ENCODE data around the gene WHRN.

Gene WHRN

GRCh38 chr9:114390952-114391351 lies 114.3 kb downstream of the WHRN start:
- Mint-ChIP-seq H3K4me1 (peaks cover 81% of the 10 kb centered on the region), H3K27ac (peak overlapping the region; percentile 96)

GRCh38 chr9:114389612-114390368 lies 115.5 kb downstream of the WHRN start:
- DNase-seq (ENCODE audit: low spot score in 2 of 2): no peak
- ATAC-seq: no peak
- peaks cover 91% of the 10 kb centered on the region for H3K36me3 Mint-ChIP-seq
- H3K4me1 Mint-ChIP-seq: peaks cover 81% of the 10 kb centered on the region
- H3K27ac Mint-ChIP-seq: peak overlapping the region; percentile 96
- H3K4me3 Mint-ChIP-seq: peak overlapping the region; percentile 88
- no peaks in the 10 kb centered on the region for H3K9me3 Mint-ChIP-seq

More at GRCh38 chr9:114390952-114391351, 114.3 kb downstream of the WHRN start:
- DNase-seq (ENCODE audit: low spot score in 2 of 2) (no peak), ATAC-seq (no peak)
- H3K4me3 Mint-ChIP-seq: peak overlapping the region; percentile 88
- no peaks in the 10 kb centered on the region for H3K9me3 Mint-ChIP-seq
- H3K36me3 Mint-ChIP-seq: peaks cover 91% of the 10 kb centered on the region

DNA sequence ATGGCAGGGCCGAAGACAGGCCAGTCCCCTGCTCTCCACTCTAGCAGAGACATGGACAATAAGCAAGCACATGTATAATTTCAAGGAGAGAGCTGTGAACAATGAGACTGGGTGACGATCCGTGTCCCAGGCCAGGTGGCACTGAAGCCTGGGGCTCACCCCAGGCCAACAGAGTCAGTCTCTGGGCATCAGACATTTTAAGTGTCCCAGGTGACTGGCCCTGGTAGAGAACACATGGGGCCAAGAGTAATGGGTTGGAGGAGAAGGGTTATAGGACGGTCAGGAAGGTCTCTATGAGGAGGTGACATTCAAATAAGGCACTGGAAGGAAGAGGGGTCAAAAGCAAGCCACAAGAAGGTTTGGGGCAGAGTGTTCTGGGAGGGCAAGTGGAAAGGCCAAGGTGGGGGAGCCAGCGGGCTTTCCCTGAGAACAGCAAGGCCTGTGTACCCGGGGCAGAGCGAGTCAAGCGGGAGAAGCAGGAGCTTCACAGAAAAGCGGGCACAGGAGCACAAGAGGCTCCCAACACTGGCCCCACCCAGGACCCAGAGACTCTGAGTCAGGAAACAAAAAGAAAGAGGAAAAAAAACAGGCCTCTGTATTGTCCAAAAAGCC lies 116.4 kb downstream of the WHRN start:
- H3K4me3 Mint-ChIP-seq: peak overlapping the region; percentile 88
- DNase-seq (ENCODE audit: low spot score in 2 of 2) (no peak), ATAC-seq (no peak)
- H3K36me3 Mint-ChIP-seq: peaks cover 91% of the 10 kb centered on the region
- peak overlapping the region; percentile 96 for H3K27ac Mint-ChIP-seq
- H3K9me3 Mint-ChIP-seq: no peaks in the 10 kb centered on the region
- peaks cover 82% of the 10 kb centered on the region for H3K4me1 Mint-ChIP-seq

GRCh38 chr9:114388357-114388682 lies 117.0 kb downstream of the WHRN start:
- H3K4me3 Mint-ChIP-seq: peak overlapping the region; percentile 88
- peak overlapping the region; percentile 96 for H3K27ac Mint-ChIP-seq
- H3K4me1 Mint-ChIP-seq: peaks cover 82% of the 10 kb centered on the region
- H3K9me3 Mint-ChIP-seq: no peaks in the 10 kb centered on the region
- no peak for DNase-seq (ENCODE audit: low spot score in 2 of 2)
- peaks cover 91% of the 10 kb centered on the region for H3K36me3 Mint-ChIP-seq
- ATAC-seq: no peak

GRCh38 chr9:114387680-114388356 lies 117.5 kb downstream of the WHRN start, which contains the start of gene AKNA:
Gene AKNA (minus strand): TSS chr9:114387982. CDS start chr9:114381333, 6,649 bp downstream.
- H3K9me3 Mint-ChIP-seq: no peaks in the 10 kb centered on the region
- H3K4me1 Mint-ChIP-seq: peaks cover 85% of the 10 kb centered on the region
- peak within 1 kb of the TSS; percentile 88 for H3K4me3 Mint-ChIP-seq
- DNase-seq (ENCODE audit: low spot score in 2 of 2) (peak; percentile 65 to 89), ATAC-seq (peak; percentile 48)
- H3K27ac Mint-ChIP-seq: peak within 1 kb of the TSS; percentile 96
- peaks cover 91% of the 10 kb centered on the region for H3K36me3 Mint-ChIP-seq

DNA sequence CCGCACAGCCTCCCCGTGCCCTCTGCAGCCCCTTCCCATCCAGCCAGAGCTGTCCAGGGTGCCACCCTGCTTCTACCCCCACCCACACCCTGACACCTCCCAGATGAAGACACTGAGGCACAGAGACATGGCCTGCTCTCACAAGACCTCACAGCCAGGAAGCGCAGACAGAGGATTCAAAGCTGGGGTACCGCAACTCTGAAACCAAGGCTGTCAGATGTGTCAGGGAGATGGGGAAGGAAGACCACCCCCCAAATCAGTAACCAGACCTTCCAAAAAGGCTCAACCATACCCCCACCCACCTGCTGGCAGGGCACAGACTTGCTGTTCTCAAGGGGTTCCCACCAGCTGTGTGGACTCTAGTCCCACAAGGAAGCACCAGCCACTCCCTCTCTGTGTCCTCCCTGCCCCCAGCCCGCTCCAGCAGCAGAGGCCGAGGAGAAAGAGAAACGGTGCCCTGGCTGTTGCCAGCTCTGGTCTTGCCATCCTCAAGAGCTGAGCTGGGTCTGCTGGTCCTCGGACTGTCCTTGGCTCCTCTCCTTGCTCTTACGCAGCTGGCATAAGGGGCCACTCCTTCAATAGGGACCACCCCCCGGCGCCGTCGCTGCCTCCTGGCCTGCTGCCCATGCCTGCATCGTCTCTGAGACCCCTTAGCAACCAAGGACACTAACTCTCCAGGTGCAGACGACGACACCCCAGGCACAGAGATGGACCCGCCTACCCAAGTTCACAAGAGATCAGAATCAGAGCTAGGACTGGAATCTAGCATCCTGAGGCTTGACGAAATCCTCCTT lies 118.2 kb downstream of the WHRN start:
- H3K4me1 Mint-ChIP-seq: peaks cover 87% of the 10 kb centered on the region
- no peak for DNase-seq (ENCODE audit: low spot score in 2 of 2)
- H3K9me3 Mint-ChIP-seq: no peaks in the 10 kb centered on the region
- ATAC-seq: no peak
- peaks cover 91% of the 10 kb centered on the region for H3K36me3 Mint-ChIP-seq
- peak overlapping the region; percentile 88 for H3K4me3 Mint-ChIP-seq
- peak overlapping the region; percentile 96 for H3K27ac Mint-ChIP-seq

DNA sequence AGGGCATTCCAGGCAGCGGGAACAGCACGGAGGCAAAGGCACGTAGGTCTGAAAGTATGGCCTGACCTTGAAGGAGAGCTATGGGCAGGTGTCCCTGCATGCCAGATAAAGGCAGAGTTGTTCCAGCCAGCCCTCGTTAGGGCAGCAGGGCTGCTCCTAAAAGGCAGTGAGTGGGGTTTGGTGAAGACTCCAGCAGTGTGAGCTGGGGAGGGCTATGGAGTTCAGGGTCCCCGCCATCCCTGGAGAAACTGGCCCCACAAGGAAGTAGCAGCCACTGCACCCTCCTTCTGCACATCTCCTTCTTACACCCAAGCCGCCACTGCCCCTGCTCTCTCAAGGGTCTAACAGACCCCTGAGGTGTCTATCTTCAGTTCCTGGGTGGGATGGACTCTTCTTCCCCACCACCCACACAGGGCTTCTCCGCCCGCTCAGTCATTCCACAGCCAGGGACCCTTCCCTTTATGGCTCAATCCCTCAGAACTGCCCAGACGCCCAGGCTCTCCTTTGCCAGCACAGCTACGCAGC lies 118.8 kb downstream of the WHRN start:
- Mint-ChIP-seq H3K27ac (peak overlapping the region; percentile 96), H3K4me1 (peaks cover 92% of the 10 kb centered on the region), H3K4me3 (peak overlapping the region; percentile 88), H3K9me3 (no peaks in the 10 kb centered on the region), H3K36me3 (peaks cover 91% of the 10 kb centered on the region)
- DNase-seq (ENCODE audit: low spot score in 2 of 2) (no peak), ATAC-seq (no peak)

- Mint-ChIP-seq H3K36me3 (peaks cover 94% of the 10 kb centered on the region), H3K4me1 (peaks cover 91% of the 10 kb centered on the region), H3K9me3 (no peaks in the 10 kb centered on the region), H3K4me3 (peak overlapping the region; percentile 88), H3K27ac (peak overlapping the region; percentile 96)
- DNase-seq (ENCODE audit: low spot score in 2 of 2): peak; percentile 69 to 94
- ATAC-seq: peak; percentile 91
Measured at GRCh38 chr9:114385397-114386181, 119.7 kb downstream of the WHRN start.

GRCh38 chr9:114384836-114385396 lies 120.4 kb downstream of the WHRN start:
- Mint-ChIP-seq H3K4me3 (peak overlapping the region; percentile 88), H3K36me3 (peaks cover 98% of the 10 kb centered on the region), H3K27ac (peak overlapping the region; percentile 96), H3K9me3 (no peaks in the 10 kb centered on the region), H3K4me1 (peaks cover 89% of the 10 kb centered on the region)
- ATAC-seq: no peak
- no peak for DNase-seq (ENCODE audit: low spot score in 2 of 2)

DNA sequence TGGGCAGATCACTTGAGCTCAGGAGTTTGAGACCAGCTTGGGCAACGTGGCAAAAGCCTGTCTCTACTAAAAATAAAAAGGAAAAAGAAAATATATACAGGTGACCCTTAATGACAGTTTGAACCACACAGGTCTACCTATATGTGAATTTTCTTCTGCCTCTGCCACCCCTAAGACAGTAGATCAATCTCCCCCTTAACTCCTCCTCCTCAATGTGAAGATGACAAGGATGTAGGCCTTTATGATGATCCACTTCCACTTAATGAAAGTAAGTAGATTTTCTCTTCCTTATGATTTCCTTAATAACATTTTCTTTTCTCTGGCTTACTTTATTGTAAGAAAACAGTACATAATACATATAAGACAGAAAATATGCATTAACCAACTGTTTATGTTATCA lies 120.9 kb downstream of the WHRN start:
- peak overlapping the region; percentile 96 for H3K27ac Mint-ChIP-seq
- H3K9me3 Mint-ChIP-seq: no peaks in the 10 kb centered on the region
- no peak for ATAC-seq
- H3K4me1 Mint-ChIP-seq: peaks cover 89% of the 10 kb centered on the region
- H3K36me3 Mint-ChIP-seq: peaks cover 99% of the 10 kb centered on the region
- H3K4me3 Mint-ChIP-seq: peak overlapping the region; percentile 88
- DNase-seq (ENCODE audit: low spot score in 2 of 2): no peak

DNA sequence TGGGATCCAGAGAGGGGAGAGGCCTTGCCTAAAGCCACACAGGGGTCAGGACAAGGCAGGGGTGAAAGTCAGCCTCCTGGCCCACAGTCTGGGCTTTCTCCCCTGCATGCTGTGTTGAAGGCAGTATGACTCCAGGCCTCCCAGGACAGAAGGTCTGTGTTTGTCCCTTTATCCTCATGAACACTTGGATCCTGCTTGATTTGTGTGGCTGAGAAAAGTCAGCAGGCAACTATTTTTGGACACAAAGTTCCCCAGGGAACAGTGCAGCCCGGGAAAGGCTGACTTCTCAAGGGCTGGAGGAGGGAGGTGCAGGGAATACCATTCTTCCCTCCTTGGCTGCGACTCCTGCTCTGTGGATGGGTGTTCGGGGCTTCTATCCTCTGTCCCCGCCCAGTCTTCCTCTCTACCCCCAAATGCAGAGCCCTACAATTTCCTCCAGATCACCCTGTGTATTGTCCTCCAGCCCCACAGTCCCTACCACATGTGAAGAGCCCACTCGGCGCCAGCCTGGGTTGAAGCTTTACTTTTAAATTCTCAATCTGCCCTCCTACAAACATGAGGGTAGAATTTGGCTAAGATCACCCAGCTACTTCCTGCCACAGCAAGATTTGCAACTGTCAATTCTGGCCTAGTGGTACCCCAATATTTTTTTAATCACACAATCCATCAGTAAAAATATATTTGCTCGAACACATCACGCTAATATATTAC lies 121.6 kb downstream of the WHRN start:
- Mint-ChIP-seq H3K4me1 (peaks cover 89% of the 10 kb centered on the region), H3K36me3 (peaks cover 100% of the 10 kb centered on the region), H3K9me3 (no peaks in the 10 kb centered on the region), H3K27ac (peak overlapping the region; percentile 96), H3K4me3 (peak overlapping the region; percentile 88)
- no peak for ATAC-seq
- DNase-seq (ENCODE audit: low spot score in 2 of 2): no peak

DNA sequence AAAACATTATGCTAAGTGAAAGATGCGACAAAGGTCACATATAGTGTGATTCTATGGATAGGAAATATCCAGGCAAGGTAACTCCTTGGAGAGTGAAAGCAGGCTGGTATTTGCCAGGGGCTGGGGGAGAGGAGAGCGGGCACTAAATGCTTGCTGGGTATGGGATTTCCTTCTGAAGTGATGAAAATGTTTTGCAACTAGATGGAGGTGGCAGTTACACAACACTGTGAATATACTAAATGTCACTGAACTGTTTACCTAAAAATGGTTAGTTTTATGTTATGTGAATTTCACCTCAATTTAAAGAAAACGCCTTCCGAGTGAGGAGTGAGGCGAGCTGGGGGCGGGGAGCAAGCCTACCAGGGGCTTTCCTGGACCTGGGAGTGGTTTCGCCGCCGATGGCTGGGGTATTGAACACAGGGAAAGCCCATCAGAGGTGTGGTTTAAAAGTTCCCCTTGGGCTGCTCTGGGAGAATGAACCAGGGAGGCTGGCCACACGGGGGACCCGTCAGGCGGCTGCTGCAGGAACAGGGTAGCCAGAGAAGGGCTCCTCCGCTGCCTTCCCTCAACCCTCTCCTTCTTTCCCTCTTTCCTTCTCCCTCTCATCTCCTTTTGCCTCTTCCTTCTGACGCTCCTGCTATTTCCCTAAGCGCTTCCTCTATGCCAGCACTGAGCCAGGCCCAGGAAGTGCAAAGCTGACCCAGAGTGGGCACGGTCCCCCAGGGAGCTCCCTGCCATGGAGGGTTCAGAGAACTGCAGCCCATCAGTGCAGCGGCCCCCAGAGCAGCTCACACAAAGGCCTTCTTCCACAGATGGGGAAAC lies 122.4 kb downstream of the WHRN start:
- Mint-ChIP-seq H3K4me1 (peaks cover 89% of the 10 kb centered on the region), H3K9me3 (no peaks in the 10 kb centered on the region), H3K27ac (peak overlapping the region; percentile 96), H3K36me3 (peaks cover 100% of the 10 kb centered on the region), H3K4me3 (peak overlapping the region; percentile 88)
- ATAC-seq: peak; percentile 29
- peak; percentile 41 to 86 for DNase-seq (ENCODE audit: low spot score in 2 of 2)

DNA sequence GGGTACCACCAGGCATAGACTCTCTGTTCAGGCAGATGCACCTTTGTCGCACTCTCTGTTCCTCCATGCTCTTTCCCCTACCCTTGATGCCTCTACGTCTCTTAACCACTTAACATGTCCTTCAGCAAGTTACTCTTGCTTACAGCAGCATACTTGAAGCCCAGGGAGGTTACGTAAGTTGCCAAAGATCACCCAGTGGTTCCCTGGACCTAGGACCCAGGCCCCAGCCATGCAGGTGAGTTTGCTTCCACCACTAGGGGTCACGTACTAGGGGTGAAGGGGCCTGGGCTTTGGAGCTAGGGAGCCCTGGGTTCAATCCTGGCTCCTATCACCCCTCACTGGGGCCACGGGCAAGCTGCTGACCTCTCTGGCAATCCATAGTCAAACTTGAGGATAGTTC lies 126.4 kb downstream of the WHRN start:
- Mint-ChIP-seq H3K27ac (peak overlapping the region; percentile 96), H3K36me3 (peaks cover 100% of the 10 kb centered on the region), H3K4me1 (peaks cover 92% of the 10 kb centered on the region), H3K9me3 (no peaks in the 10 kb centered on the region), H3K4me3 (peak overlapping the region; percentile 88)
- DNase-seq (ENCODE audit: low spot score in 2 of 2) (no peak), ATAC-seq (no peak)

Data from stimulated activated effector memory CD8-positive, alpha-beta T cell treated with anti-CD3 and anti-CD28 coated beads, Interleukin-12 subunit alpha, Interleukin-12 subunit beta, amount 100 ng/mL, for 72 hours (primary cell).